Measurements from ENCODE around the gene RFT1. TPM values are rescaled to one million over a fixed set of nuclear protein-coding genes. Genes with fewer than 3 reads are reported as not detected.

Gene RFT1
- total RNA-seq, 1 donor from 2014 or later, result 19.2 TPM

DNA sequence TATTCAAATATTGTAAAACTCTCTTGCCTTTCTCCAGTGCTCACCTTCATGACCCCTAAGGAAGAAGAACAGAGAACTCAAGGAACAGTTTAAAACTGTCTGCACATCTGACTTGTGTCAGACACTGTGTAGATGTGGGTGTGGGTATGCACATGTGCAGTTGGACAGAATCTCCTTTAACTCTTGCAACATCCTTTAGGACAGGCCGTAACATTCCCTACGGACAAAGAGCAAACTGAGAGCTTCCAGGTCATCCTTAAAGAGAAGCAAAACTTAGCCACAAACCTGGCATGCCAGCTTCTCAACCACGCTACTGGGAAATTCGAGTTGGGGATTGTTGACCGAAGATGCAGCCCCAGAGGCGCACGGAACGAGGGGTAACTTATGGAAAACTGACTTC, 80.2 kb downstream of the RFT1 start:
- H3K9me3 ChIP-seq (ENCODE audit: insufficient read depth, low read depth, low read length), result no peaks in the 10 kb centered on the region
- no peaks in the 10 kb centered on the region for H4K20me1 ChIP-seq (ENCODE audit: insufficient read depth, low read length)
- no peak overlapping the region for H3K4me3 Mint-ChIP-seq (ENCODE audit: unreplicated experiment)
- H3K36me3 ChIP-seq (ENCODE audit: insufficient read depth, low read length), result no peaks in the 10 kb centered on the region
- no peaks in the 10 kb centered on the region for H3K79me2 ChIP-seq (ENCODE audit: insufficient read depth, low read length)
- H2AFZ ChIP-seq (ENCODE audit: low read depth, low read length), result no peak overlapping the region
- H3K4me1 Mint-ChIP-seq (ENCODE audit: low read depth, unreplicated experiment), result no peaks in the 10 kb centered on the region
- no peak for TF ChIP-seq EZH2 (IDR thresholded peaks at IDR 0.05; ENCODE audit: insufficient read depth, low read length)
- TF ChIP-seq, protein P1, sequence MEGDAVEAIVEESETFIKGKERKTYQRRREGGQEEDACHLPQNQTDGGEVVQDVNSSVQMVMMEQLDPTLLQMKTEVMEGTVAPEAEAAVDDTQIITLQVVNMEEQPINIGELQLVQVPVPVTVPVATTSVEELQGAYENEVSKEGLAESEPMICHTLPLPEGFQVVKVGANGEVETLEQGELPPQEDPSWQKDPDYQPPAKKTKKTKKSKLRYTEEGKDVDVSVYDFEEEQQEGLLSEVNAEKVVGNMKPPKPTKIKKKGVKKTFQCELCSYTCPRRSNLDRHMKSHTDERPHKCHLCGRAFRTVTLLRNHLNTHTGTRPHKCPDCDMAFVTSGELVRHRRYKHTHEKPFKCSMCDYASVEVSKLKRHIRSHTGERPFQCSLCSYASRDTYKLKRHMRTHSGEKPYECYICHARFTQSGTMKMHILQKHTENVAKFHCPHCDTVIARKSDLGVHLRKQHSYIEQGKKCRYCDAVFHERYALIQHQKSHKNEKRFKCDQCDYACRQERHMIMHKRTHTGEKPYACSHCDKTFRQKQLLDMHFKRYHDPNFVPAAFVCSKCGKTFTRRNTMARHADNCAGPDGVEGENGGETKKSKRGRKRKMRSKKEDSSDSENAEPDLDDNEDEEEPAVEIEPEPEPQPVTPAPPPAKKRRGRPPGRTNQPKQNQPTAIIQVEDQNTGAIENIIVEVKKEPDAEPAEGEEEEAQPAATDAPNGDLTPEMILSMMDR (IDR thresholded peaks at IDR 0.05; ENCODE audit: insufficient read depth, low read depth, low read length), result no peak
- H3K4me3 ChIP-seq (ENCODE audit: insufficient read depth, low read depth, low read length), result no peak overlapping the region
- H3K27me3 ChIP-seq (ENCODE audit: insufficient read depth, low read length), result peaks cover 2% of the 10 kb centered on the region
- no peak overlapping the region for H3K4me2 ChIP-seq (ENCODE audit: low read length)
- DNase-seq (ENCODE audit: low read depth) (no peak), FAIRE-seq (no peak)
- no peak overlapping the region for H3K27ac ChIP-seq (ENCODE audit: low read depth, low read length)
- no peak overlapping the region for H3K9ac ChIP-seq (ENCODE audit: low read length)
- H3K4me1 ChIP-seq (ENCODE audit: insufficient read depth, low read length), result peaks cover 3% of the 10 kb centered on the region
- peaks cover 14% of the 10 kb centered on the region for H3K27me3 Mint-ChIP-seq (ENCODE audit: low read depth, unreplicated experiment)
- H3K9me3 Mint-ChIP-seq (ENCODE audit: unreplicated experiment), result peaks cover 2% of the 10 kb centered on the region
- H3K27ac Mint-ChIP-seq (ENCODE audit: unreplicated experiment), result no peak overlapping the region
- H3K36me3 Mint-ChIP-seq (ENCODE audit: low read depth, unreplicated experiment), result no peaks in the 10 kb centered on the region

DNA sequence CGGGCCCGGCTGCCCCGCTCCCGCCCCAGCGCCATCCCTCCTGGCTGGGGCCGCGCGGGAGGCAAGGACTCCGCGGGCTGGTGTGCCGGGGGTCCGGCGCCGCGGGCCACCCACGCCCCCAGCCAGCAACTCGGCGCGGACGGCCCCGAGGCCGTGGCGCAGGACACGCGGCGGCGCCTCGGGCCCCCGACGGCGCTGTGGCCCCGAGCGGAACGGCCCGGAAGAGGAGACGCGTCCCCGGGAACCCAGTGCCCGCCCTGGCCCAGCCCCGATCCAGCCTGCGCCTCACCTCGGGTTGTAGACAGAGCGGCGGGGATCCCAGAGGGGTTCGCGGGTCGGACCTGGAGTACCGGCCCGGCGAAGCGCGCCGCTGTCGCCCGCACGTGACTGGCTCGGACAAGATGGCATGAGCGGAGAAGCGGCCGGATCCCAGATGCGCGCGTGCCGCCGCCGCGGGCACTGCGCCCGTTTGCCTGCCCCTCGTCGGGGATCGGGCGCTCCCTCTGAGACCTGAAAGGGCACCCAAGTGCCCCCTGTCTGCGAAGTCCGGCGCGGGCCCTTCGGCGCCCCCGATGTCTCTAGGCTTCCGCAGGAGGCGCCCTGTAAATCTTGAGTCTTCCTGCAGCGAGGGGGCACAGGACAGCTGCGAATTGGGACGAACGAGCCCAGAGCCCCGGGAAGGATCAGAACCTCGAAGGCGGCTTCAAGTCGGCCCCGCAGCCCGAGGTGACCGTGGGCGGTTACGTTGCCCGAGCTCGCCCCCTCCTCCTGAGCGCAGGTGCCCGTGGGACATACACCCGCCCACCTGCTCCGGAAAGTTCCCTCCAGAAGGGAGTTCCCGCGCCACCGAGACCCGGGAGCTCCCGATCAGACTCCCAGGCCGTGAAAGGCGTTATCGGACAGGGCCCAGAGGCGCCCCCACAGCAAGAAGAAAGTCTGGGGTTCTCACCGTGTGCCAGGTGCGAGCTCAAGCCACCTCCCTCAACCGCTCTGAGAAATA, 83.8 kb downstream of the RFT1 start:
- Histone ChIP-seq H3K4me1 (ENCODE audit: insufficient read depth, low read length) (peaks cover 7% of the 10 kb centered on the region), H3K4me3 (ENCODE audit: insufficient read depth, low read depth, low read length) (peak overlapping the region; percentile 69), H3K27ac (ENCODE audit: low read depth, low read length) (no peak overlapping the region), H4K20me1 (ENCODE audit: insufficient read depth, low read length) (peaks cover 4% of the 10 kb centered on the region), H3K4me2 (ENCODE audit: low read length) (peak overlapping the region; percentile 85), H3K79me2 (ENCODE audit: insufficient read depth, low read length) (peaks cover 3% of the 10 kb centered on the region), H3K36me3 (ENCODE audit: insufficient read depth, low read length) (no peaks in the 10 kb centered on the region), H2AFZ (ENCODE audit: low read depth, low read length) (peak overlapping the region; percentile 90), H3K9me3 (ENCODE audit: insufficient read depth, low read depth, low read length) (no peaks in the 10 kb centered on the region), H3K9ac (ENCODE audit: low read length) (peak overlapping the region; percentile 73), H3K27me3 (ENCODE audit: insufficient read depth, low read length) (peaks cover 2% of the 10 kb centered on the region)
- peaks cover 2% of the 10 kb centered on the region for H3K9me3 Mint-ChIP-seq (ENCODE audit: unreplicated experiment)
- FAIRE-seq (no peak), DNase-seq (ENCODE audit: low read depth) (no peak)
- H3K27ac Mint-ChIP-seq (ENCODE audit: unreplicated experiment), result no peak overlapping the region
- H3K4me1 Mint-ChIP-seq (ENCODE audit: low read depth, unreplicated experiment), result peaks cover 3% of the 10 kb centered on the region
- H3K36me3 Mint-ChIP-seq (ENCODE audit: low read depth, unreplicated experiment), result no peaks in the 10 kb centered on the region
- peaks cover 10% of the 10 kb centered on the region for H3K27me3 Mint-ChIP-seq (ENCODE audit: low read depth, unreplicated experiment)
- peak; percentile 81 for TF ChIP-seq EZH2 (IDR thresholded peaks at IDR 0.05; ENCODE audit: insufficient read depth, low read length)
- TF ChIP-seq, protein P1 (IDR thresholded peaks at IDR 0.05; ENCODE audit: insufficient read depth, low read depth, low read length), result no peak
- peak overlapping the region; percentile 85 for H3K4me3 Mint-ChIP-seq (ENCODE audit: unreplicated experiment)
